Ureter (tissue), 1 donor: ENCODE measurements around the gene SLFN13. TPM values are rescaled to one million over a fixed set of nuclear protein-coding genes. Genes with fewer than 3 reads are reported as not detected.
"Not testable (repeated sequence)": the region's sequence is repeated elsewhere in the genome, so short reads cannot be mapped to it uniquely, and the experiment has no call there.

Experiments used
- DNase-seq: peaks from one replicate; pipeline ENCODE4 v3.0.0-alpha.2; 2020; ENCODE audit warnings: low spot score
- total RNA-seq: library from RNA; stranded (reverse); gene quantifications from one replicate; pipeline ENCODE4 v1.2.4, GENCODE V29; 2023
- donor health status: DM: yes; HTN: yes; CAD: no.

The SLFN13 gene
- total RNA-seq, 1 donor from 2014 or later: 7.9 TPM

- DNase-seq: peak; percentile 86
Observed at GRCh38 chr17:35433075-35433894, 15.3 kb downstream of the SLFN13 start.

- peak; percentile 77 for DNase-seq
Observed at GRCh38 chr17:35432176-35433074, 16.1 kb downstream of the SLFN13 start, which contains the start of gene SLFN12. TSS of gene SLFN12 (minus strand) at chr17:35432500. CDS start at chr17:35423028, 9,472 bp downstream.

- no peak for DNase-seq
Observed at GRCh38 chr17:35429702-35430101, 18.9 kb downstream of the SLFN13 start.

GRCh38 chr17:35428229-35428628 is 20.3 kb downstream of the SLFN13 start:
- no peak for DNase-seq

GRCh38 chr17:35423761-35424160 is 24.8 kb downstream of the SLFN13 start:
- DNase-seq: no peak

GRCh38 chr17:35421069-35421468 is 27.5 kb downstream of the SLFN13 start:
- not testable (repeated sequence) for DNase-seq

GRCh38 chr17:35416659-35417058 is 31.9 kb downstream of the SLFN13 start:
- DNase-seq: no peak

GRCh38 chr17:35414707-35415106 is 33.9 kb downstream of the SLFN13 start:
- not testable (repeated sequence) for DNase-seq

- DNase-seq: no peak
Observed at GRCh38 chr17:35414247-35414646, 34.3 kb downstream of the SLFN13 start.

GRCh38 chr17:35407531-35407930 is 41.0 kb downstream of the SLFN13 start:
- DNase-seq: no peak

- no peak for DNase-seq
Observed at GRCh38 chr17:35406568-35406967, 42.0 kb downstream of the SLFN13 start.

GRCh38 chr17:35404360-35404759 is 44.2 kb downstream of the SLFN13 start:
- no peak for DNase-seq

- DNase-seq: not testable (repeated sequence)
Observed at GRCh38 chr17:35393783-35394182, 54.8 kb downstream of the SLFN13 start.

- DNase-seq: no peak
Observed at GRCh38 chr17:35390663-35391062, 57.9 kb downstream of the SLFN13 start.

- no peak for DNase-seq
Observed at GRCh38 chr17:35390156-35390555, 58.4 kb downstream of the SLFN13 start.

GRCh38 chr17:35387496-35387895 is 61.1 kb downstream of the SLFN13 start:
- DNase-seq: no peak

Other genes with a start within 250 kb of the SLFN13 start
- 69.9 TPM for gene SLFN5, start 205.7 kb downstream of the SLFN13 start, total RNA-seq
- 24.4 TPM for gene SLFN11, start 75.1 kb downstream of the SLFN13 start, total RNA-seq
- 15.5 TPM for gene SLFN12, start 16.3 kb downstream of the SLFN13 start, total RNA-seq
- gene SLFN12L, start 88.9 kb upstream of the SLFN13 start, total RNA-seq: 5.6 TPM
- not detected for gene SLFN14, start 112.1 kb upstream of the SLFN13 start, total RNA-seq
- 7.9 TPM for gene PEX12, start 129.8 kb upstream of the SLFN13 start, total RNA-seq
- 164 TPM for gene AP2B1, start 138.6 kb upstream of the SLFN13 start, total RNA-seq